ENCODE measurements around the gene CNTD1.
"Not testable (repeated sequence)": the region's sequence is repeated elsewhere in the genome, so short reads cannot be mapped to it uniquely, and the experiment has no call there.

Gene CNTD1

DNA sequence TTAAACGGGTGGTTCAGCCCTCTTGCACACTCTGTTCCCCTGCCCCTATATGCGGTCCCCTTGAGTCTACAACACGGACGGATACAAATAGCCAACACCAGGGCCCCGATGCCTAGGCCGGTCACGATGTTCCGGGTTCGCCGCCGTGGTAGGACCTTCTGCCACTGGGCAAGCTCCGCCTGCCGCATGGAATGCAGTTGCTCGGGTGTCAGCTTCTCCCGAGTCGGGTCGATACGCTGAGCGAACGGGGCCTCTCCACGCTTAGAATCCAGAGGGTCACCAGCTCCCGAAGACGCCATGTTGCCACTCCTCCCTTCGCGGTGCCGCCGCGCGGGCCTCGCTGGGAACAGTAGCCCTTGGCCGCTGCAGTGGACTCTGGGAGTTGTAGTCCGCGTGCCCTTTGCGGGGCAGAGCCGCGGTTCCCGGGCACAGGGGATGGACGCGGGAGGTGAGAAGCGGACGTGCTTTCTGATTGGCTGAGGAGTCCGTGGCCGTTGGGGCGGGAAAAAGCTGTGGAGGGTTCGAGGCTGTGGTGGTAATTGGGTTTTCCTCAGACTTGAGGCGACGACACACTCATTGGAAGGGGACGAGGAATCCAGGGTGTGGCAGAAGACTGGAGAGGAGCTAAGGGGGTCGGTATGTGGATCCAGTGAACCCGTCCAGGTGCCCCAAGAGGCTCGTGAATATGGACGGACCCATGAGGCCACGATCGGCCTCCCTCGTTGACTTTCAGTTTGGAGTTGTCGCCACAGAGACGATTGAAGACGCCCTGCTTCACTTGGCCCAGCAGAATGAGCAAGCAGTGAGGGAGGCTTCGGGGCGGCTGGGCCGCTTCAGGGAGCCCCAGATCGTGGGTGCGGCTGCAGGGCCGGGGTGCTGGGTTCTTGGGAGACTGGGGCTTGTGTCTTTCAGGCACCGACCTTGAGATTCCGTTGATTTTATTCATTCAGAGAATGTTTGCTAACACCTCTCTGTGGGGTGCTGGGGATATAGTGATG, at the start of gene CNTD1, which contains the start of gene COA3:
TSS of gene CNTD1 (plus strand) at position 479 of the 998 bp plus-strand sequence. CDS start at position 686, 207 bp downstream.
TSS of gene COA3 (minus strand) at position 322 of the 998 bp plus-strand sequence. CDS start at position 299, 23 bp downstream.
- peak; percentile 7 to 89 (median 71) for DNase-seq

GRCh38 chr17:42748908-42749798, 49.5 kb upstream of the CNTD1 start:
- peak in 5 of 58 donors; percentile 8 to 14 (median 9) for DNase-seq

GRCh38 chr17:42750739-42751344, 47.8 kb upstream of the CNTD1 start:
- DNase-seq = no peak

DNA sequence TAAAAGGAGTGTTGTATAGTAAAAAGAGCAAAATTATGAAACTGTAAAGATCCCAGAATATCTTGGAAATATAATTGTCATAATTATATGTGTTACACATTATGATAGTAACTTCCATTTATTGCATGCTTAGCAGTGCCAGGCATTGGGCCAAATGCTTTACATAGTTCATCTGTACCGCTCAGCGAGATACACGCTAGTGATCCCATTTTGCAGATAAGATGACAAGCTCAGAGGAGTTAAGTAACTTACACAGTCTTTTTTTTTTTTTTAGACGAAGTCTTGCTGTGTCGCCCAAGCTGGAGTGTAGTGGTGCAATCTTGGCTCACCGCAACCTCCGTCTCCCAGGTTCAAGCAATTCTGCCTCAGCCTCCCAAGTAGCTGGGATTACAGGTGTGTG, 47.0 kb upstream of the CNTD1 start:
- no peak for DNase-seq

DNA sequence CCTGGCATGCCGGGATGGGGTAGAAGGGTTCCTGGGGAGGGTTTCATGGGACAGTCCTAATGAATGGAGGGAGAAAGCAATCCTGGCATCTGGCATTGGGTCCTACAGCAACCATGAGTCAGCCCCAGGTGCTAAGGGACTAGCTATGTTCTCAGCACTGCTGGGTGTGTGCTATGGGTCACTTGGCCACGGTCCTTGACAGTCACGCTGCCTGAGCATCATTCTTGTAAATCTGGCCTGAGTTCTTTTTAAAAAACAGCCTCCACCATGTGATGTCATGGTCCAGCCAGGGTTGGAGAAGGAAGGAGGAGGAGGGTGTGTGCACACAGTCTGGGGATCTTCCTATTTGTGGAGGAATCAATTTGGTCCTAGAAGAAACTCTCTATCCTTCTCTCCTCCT, 43.9 kb upstream of the CNTD1 start:
- DNase-seq = no peak

DNA sequence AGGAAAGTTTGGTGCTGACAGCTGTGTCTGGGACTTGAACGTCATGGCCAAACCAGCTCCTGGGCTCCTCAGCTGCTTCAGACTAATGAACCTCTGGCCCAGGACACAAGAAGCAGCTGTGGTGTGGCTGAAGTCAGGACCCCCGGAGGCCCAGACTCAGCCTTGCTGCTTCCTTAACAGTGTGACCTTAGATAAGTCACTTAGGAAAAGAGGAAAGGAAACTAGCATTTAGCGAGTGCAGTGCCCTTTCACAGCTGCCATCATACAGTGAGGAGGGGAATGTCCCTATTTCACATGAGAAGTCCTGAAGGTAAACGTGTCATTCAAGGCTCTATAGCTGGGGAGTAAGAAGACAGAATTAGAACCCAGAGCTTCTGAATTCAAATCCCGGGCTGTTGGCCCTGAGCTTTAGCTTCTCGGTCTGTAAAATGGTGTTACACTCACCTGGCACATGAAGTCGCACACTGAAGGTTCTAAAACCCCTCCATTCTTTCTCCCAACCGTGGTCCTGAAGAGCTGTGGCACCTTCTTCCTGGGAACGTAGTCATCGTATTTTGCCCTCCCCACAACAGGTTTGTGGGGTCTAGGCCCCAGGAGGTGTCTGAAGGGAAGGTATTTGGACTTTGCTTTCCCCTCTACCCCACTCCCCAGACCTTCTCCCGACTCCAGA, 38.5 kb upstream of the CNTD1 start:
- DNase-seq = no peak

DNA sequence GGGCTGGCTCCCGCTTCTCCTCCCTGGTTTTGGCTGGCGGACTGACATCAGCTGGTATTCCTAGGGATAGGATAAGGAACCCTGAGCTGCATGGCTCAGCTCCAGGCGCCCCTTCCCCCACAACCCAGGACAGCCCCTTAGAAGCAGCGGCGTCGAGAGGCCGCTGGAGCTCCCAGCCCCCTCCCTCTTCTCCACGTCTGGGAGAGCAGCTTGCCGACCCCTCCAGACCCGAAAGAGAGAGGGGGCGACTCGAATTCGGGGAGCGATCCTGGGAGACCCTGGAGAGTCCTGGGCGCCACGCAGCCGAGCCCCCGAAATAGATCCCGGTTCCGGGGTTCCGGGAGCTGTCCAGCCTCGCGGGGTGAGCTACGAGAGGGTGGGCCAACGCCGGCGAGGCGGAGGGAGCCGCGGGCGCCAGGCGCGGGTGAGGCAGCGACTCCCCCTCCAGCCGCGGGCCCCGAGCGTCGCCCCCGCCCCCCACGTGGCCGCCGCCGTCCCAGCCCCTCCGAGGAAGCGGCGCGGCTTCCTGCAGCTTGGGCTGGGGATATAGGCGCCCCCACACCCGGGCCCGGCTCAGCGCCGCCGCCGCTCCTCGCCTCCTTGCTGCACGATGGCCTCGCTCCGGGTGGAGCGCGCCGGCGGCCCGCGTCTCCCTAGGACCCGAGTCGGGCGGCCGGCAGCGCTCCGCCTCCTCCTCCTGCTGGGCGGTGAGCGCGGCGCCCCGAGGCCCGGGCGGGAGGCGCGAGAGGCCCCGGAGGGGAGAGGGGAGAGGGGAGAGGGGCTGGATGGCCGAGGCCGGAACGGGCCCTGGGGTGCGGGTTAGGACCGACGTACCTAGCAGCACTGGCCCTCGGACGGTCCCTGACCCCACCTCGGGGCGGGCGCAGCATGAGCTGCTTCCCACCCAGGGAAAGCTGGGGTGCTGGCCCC, 37.7 kb upstream of the CNTD1 start, which contains the start of gene RAMP2:
TSS of gene RAMP2 (plus strand) at position 576 of the 930 bp plus-strand sequence. CDS start at position 611, 35 bp downstream.
- peak in 1 of 58 donors; percentile 25 for DNase-seq

GRCh38 chr17:42761638-42762037, 37.0 kb upstream of the CNTD1 start:
- no peak for DNase-seq

DNA sequence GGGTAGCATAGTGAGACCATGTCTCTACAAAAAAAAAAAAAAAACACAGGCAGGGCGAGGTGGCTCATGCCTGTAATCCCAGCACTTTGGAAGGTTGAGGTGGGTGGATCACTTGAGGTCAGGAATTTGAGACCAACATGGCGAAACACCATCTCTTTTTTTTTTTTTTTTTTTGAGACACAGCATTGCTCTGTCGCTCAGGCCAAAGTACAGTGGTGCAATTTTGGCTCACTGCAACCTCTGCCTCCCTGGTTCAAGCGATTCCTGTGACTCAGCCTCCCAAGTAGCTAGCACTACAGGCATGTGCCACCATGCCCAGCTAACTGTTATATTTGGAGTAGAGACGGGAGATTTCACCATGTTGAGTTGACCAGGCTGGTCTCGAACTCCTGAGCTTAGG, 32.5 kb upstream of the CNTD1 start:
- no peak for DNase-seq

DNA sequence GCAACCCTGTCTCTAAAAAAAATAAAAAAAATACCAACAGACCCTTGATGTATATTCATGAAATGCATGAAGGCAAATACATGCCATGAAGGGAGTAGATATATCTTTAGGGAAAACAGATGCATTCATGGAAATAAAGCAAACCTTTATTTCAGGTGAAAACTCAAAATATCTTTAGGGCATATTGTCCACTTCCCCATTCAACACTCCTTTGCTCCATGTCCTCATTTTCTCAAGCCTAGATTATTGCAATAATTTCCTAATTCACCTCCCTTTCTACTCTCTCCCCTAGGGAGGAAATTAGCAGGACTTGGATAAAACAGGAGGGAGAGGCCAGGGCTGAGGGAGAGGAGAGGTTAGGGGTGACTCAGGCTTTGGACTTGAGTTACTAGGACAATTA, 31.1 kb upstream of the CNTD1 start:
- DNase-seq = no peak

GRCh38 chr17:42768006-42768405, 30.7 kb upstream of the CNTD1 start:
- DNase-seq = not testable (repeated sequence)

GRCh38 chr17:42769964-42770363, 28.7 kb upstream of the CNTD1 start:
- not testable (repeated sequence) for DNase-seq

GRCh38 chr17:42772945-42773289, 25.7 kb upstream of the CNTD1 start:
- no peak for DNase-seq

GRCh38 chr17:42773290-42774035, 25.2 kb upstream of the CNTD1 start, which contains the start of gene VPS25:
Gene VPS25 (plus strand): TSS chr17:42773449. CDS start chr17:42773476, 27 bp downstream.
- DNase-seq = peak in 57 of 58 donors; percentile 26 to 91 (median 69)

DNA sequence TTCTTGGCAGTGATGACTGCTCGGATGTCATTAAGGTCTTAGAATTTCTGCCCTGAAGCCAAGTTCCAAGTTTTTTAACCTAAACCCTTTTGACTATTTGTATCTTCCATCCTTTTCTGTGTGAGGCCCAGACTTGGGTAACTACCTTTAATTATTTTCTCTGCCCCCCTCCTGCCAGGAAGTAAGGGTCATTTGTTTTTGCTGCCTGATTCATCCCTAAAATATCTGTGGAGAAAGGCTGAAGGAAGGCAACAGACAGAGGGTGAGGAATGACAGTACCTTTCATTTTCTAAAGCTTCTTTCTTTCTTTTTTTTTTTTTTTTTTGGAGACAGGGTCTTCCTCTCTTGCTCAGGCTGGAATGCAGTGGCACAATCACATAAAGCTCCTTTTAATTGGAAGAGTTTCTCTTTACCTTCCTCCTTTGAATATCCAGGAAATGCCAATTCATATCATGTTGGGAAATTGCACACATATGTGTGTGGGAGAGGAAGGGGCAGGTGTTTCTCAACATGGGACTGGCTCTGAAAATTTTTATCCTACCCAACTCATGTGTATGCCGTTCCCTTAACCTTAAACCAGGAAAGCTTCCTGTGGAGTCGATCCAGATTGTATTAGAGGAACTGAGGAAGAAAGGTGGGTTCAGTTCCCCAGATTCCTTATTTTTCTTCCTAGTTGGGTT, 24.5 kb upstream of the CNTD1 start:
- DNase-seq = no peak

DNA sequence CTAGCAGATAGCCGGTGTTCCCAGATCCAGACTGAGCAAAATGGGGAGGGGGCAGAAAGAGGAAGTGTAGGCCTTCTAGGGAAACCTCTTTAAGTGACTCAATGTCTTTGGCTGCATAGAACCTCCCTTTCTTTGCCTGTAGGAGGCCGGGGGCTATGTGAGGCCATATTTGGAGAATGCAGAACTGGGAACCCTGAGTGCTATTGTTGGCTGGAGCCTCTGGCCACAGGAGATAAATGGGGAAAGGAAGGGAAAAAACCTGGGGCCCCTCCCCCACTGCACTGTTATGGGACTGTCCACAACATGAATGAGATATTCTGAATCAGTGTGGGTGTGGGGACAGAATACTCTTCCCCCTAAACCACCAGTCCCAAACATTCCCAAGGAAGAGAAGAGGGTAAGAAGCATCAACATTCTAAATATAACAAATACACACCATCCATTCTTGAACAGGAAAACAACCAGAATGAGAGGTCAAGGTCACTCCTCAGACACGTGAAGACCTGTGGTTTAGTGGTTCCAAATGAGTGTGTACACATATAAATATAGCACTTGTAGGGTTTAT, 23.0 kb upstream of the CNTD1 start:
- no peak for DNase-seq

DNA sequence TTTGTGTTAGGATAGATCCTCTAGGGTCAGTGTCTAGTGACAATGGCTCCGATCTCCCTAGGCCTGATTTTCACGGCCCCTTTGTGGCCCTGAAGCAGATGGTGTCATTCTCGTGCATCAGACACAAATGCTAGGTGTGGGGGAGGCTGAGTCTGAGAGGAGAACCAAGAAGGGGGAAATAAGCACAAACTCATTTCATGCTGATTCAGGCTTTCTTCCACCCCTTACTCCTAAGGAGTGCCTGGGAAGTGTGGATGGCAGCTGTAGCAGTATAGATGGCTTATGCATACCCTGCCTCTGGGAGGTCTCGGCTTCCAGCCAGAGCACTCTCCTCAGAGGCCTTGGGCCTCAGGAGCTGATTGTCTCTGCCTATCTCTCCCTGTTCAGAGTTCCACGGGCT, 20.1 kb upstream of the CNTD1 start:
- DNase-seq = no peak
